ENCODE measurements around the gene TIMD4. TPM values are rescaled to one million over a fixed set of nuclear protein-coding genes. Genes with fewer than 3 reads are reported as not detected.
"Not testable (repeated sequence)": the region's sequence is repeated elsewhere in the genome, so short reads cannot be mapped to it uniquely, and the experiment has no call there.

TIMD4 gene
- total and polyA plus RNA-seq, 4 experiments from 2014 or later = 0.54 to 9.5 (median 4.1) TPM

- H3K27me3 ChIP-seq (ENCODE audit: insufficient read depth, low read length) = no peaks in the 10 kb centered on the region
- no peak overlapping the region for H3K27ac ChIP-seq (ENCODE audit: low read depth, low read length)
- H3K36me3 ChIP-seq (ENCODE audit: insufficient read depth, low read length) = no peaks in the 10 kb centered on the region
- CTCF ChIA-PET (ENCODE audit: partially characterized antibody) = no interaction called here
- H3K9me3 ChIP-seq (ENCODE audit: control insufficient read depth in 1 of 2, low read length in 2 of 2) = no peaks in the 10 kb centered on the region
- peak overlapping the region in 2 of 7 donors; percentile 53 to 62 for H3K27ac Mint-ChIP-seq
- H3K27me3 Mint-ChIP-seq = no peaks in the 10 kb centered on the region
- H3K4me1 Mint-ChIP-seq = peaks cover 0 to 5% (median 2%) of the 10 kb centered on the region in 4 donors
- H3K4me3 ChIP-seq (ENCODE audit: low read length in 2 of 2) = no peak overlapping the region
- POLR2A ChIA-PET (ENCODE audit: partially characterized antibody) = no interaction called here
- H3K36me3 Mint-ChIP-seq = peaks cover 17% of the 10 kb centered on the region in 2 donors
- no peaks in the 10 kb centered on the region for H3K4me1 ChIP-seq (ENCODE audit: insufficient read depth, low read length)
- peaks cover 0 to 3% (median 0%) of the 10 kb centered on the region in 8 donors for H3K9me3 Mint-ChIP-seq
- intact Hi-C loops (cut with micrococcal nuclease) = no loop called here
- no peak for DNase-seq
- no peak overlapping the region for H3K4me3 Mint-ChIP-seq
Observed at GRCh38 chr5:156947925-156948324, 15.1 kb downstream of the TIMD4 start.

DNA sequence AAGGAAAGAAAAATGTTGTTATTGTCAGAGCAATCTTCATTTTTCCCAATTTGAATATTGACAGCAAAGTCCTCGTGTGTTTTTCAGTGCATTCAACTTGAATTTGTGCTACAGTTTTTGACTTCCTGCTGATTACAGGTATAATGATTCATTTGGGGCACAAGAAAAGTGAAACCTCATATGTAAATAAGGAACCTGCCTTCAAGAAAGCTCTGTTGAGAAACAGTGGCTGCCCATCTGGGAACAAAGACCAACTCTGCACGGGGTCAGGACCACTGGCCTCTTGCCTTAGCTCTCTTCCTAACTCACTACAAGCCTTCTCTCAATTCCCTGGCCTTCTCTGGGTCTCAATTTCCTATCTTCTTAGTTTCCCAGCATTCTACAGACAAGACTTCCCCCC is 21.0 kb downstream of the TIMD4 start:
- Mint-ChIP-seq H3K4me3 (peak overlapping the region in 6 of 8 donors; percentile 0 to 61 (median 54)), H3K9me3 (peaks cover 0 to 10% (median 0%) of the 10 kb centered on the region in 8 donors), H3K36me3 (peaks cover 0 to 2% of the 10 kb centered on the region in 2 donors), H3K27me3 (no peaks in the 10 kb centered on the region), H3K27ac (peak overlapping the region in 6 of 7 donors; percentile 47 to 81 (median 67)), H3K4me1 (peaks cover 7 to 15% (median 11%) of the 10 kb centered on the region in 4 donors)
- Histone ChIP-seq H3K36me3 (ENCODE audit: insufficient read depth, low read length) (no peaks in the 10 kb centered on the region), H3K9me3 (ENCODE audit: control insufficient read depth in 1 of 2, low read length in 2 of 2) (no peaks in the 10 kb centered on the region), H3K4me3 (ENCODE audit: low read length in 2 of 2) (no peak overlapping the region), H3K27me3 (ENCODE audit: insufficient read depth, low read length) (no peaks in the 10 kb centered on the region), H3K4me1 (ENCODE audit: insufficient read depth, low read length) (peaks cover 13% of the 10 kb centered on the region), H3K27ac (ENCODE audit: low read depth, low read length) (no peak overlapping the region)
- ChIA-PET POLR2A (ENCODE audit: partially characterized antibody) (interaction anchor here (0.6 to 1.0 kb wide), 3 partner anchors 13 to 200 kb away, joined by 3 to 4 read pairs (median 3); partner anchors contain the start of gene MED7), CTCF (ENCODE audit: partially characterized antibody) (interaction anchor here (1.1 kb wide), 1 partner anchor 14 kb away, joined by 3 read pairs; no protein-coding TSS in a partner anchor)
- no peak for DNase-seq
- intact Hi-C loops (cut with micrococcal nuclease) = no loop called here

- H3K4me1 Mint-ChIP-seq = peaks cover 7 to 15% (median 11%) of the 10 kb centered on the region in 4 donors
- H3K36me3 ChIP-seq (ENCODE audit: insufficient read depth, low read length); H3K27me3 Mint-ChIP-seq; intact Hi-C loops (cut with micrococcal nuclease); H3K9me3 Mint-ChIP-seq; H3K9me3 ChIP-seq (ENCODE audit: control insufficient read depth in 1 of 2, low read length in 2 of 2); H3K36me3 Mint-ChIP-seq; H3K27ac ChIP-seq (ENCODE audit: low read depth, low read length); H3K4me3 ChIP-seq (ENCODE audit: low read length in 2 of 2); POLR2A ChIA-PET (ENCODE audit: partially characterized antibody); H3K27ac Mint-ChIP-seq; H3K27me3 ChIP-seq (ENCODE audit: insufficient read depth, low read length); CTCF ChIA-PET (ENCODE audit: partially characterized antibody); DNase-seq; H3K4me3 Mint-ChIP-seq: not testable (repeated sequence)
- peaks cover 13% of the 10 kb centered on the region for H3K4me1 ChIP-seq (ENCODE audit: insufficient read depth, low read length)
Observed at GRCh38 chr5:156940462-156940861, 22.6 kb downstream of the TIMD4 start.

GRCh38 chr5:156936972-156937371 is 26.1 kb downstream of the TIMD4 start:
- ChIA-PET POLR2A (ENCODE audit: partially characterized antibody) (no interaction called here), CTCF (ENCODE audit: partially characterized antibody) (interaction anchor here (1.0 to 2.1 kb wide), 3 partner anchors 9 to 45 kb away, joined by 4 to 6 read pairs (median 4); no protein-coding TSS in a partner anchor)
- no peak overlapping the region for H3K27ac Mint-ChIP-seq

GRCh38 chr5:156934450-156935211 is 28.4 kb downstream of the TIMD4 start:
- intact Hi-C loops (cut with micrococcal nuclease) = loop anchor here (1.0 to 10.0 kb wide), 5 partner anchors 42 to 1780 kb away; no protein-coding TSS in a partner anchor
- peak overlapping the region in 7 of 8 donors; percentile 49 to 69 (median 58) for H3K4me3 Mint-ChIP-seq
- peaks cover under 1% of the 10 kb centered on the region for H3K4me1 ChIP-seq (ENCODE audit: insufficient read depth, low read length)
- H3K4me3 ChIP-seq (ENCODE audit: low read length in 2 of 2) = no peak overlapping the region
- H3K27ac ChIP-seq (ENCODE audit: low read depth, low read length) = no peak overlapping the region
- no peaks in the 10 kb centered on the region for H3K9me3 ChIP-seq (ENCODE audit: control insufficient read depth in 1 of 2, low read length in 2 of 2)
- no peaks in the 10 kb centered on the region for H3K36me3 ChIP-seq (ENCODE audit: insufficient read depth, low read length)
- CTCF ChIA-PET (ENCODE audit: partially characterized antibody) = interaction anchor here (0.8 to 4.6 kb wide), 21 partner anchors 8 to 208 kb away, joined by 3 to 33 read pairs (median 4); partner anchors contain the start of gene MED7
- H3K9me3 Mint-ChIP-seq = peaks cover 0 to 7% (median 2%) of the 10 kb centered on the region in 8 donors
- POLR2A ChIA-PET (ENCODE audit: partially characterized antibody) = interaction anchor here (1.1 to 2.0 kb wide), 3 partner anchors 14 to 208 kb away, joined by 4 to 5 read pairs (median 4); partner anchors contain the start of gene MED7
- DNase-seq = peak; percentile 45 to 56 (median 50)
- no peaks in the 10 kb centered on the region for H3K27me3 ChIP-seq (ENCODE audit: insufficient read depth, low read length)
- H3K4me1 Mint-ChIP-seq = peaks cover 6 to 20% (median 12%) of the 10 kb centered on the region in 4 donors
- H3K36me3 Mint-ChIP-seq = peaks cover 0 to 5% of the 10 kb centered on the region in 2 donors
- peak overlapping the region in 5 of 7 donors; percentile 6 to 72 (median 30) for H3K27ac Mint-ChIP-seq
- H3K27me3 Mint-ChIP-seq = no peaks in the 10 kb centered on the region

More at GRCh38 chr5:156936972-156937371, 26.1 kb downstream of the TIMD4 start:
- Histone ChIP-seq H3K27me3 (ENCODE audit: insufficient read depth, low read length) (no peaks in the 10 kb centered on the region), H3K9me3 (ENCODE audit: control insufficient read depth in 1 of 2, low read length in 2 of 2) (no peaks in the 10 kb centered on the region), H3K4me3 (ENCODE audit: low read length in 2 of 2) (no peak overlapping the region), H3K27ac (ENCODE audit: low read depth, low read length) (no peak overlapping the region), H3K36me3 (ENCODE audit: insufficient read depth, low read length) (no peaks in the 10 kb centered on the region), H3K4me1 (ENCODE audit: insufficient read depth, low read length) (peaks cover 6% of the 10 kb centered on the region)
- H3K27me3 Mint-ChIP-seq = no peaks in the 10 kb centered on the region
- no peak for DNase-seq
- H3K4me1 Mint-ChIP-seq = peaks cover 7 to 15% (median 11%) of the 10 kb centered on the region in 4 donors
- no peak overlapping the region for H3K4me3 Mint-ChIP-seq
- intact Hi-C loops (cut with micrococcal nuclease) = loop anchor here (5.0 to 10.0 kb wide), 3 partner anchors 100 to 1782 kb away; no protein-coding TSS in a partner anchor
- H3K36me3 Mint-ChIP-seq = no peaks in the 10 kb centered on the region
- peaks cover 0 to 10% (median 0%) of the 10 kb centered on the region in 8 donors for H3K9me3 Mint-ChIP-seq

GRCh38 chr5:156929366-156929948 is 33.6 kb downstream of the TIMD4 start:
- ChIA-PET CTCF (ENCODE audit: partially characterized antibody) (interaction anchor here (1.3 kb wide), 1 partner anchor 9 kb away, joined by 3 read pairs; no protein-coding TSS in a partner anchor), POLR2A (ENCODE audit: partially characterized antibody) (interaction anchor here (0.8 to 1.3 kb wide), 4 partner anchors 9 to 15 kb away, joined by 3 to 4 read pairs (median 3); no protein-coding TSS in a partner anchor)
- no peak for DNase-seq
- Mint-ChIP-seq H3K36me3 (peaks cover 0 to 5% of the 10 kb centered on the region in 2 donors), H3K4me3 (peak overlapping the region in 3 of 8 donors; percentile 1 to 22 (median 9)), H3K27me3 (no peaks in the 10 kb centered on the region), H3K9me3 (peaks cover 0 to 5% (median 2%) of the 10 kb centered on the region in 8 donors), H3K4me1 (peaks cover 12 to 45% (median 35%) of the 10 kb centered on the region in 4 donors), H3K27ac (peak overlapping the region in 6 of 7 donors; percentile 17 to 89 (median 64))
- no peak overlapping the region for H3K27ac ChIP-seq (ENCODE audit: low read depth, low read length)
- no peaks in the 10 kb centered on the region for H3K27me3 ChIP-seq (ENCODE audit: insufficient read depth, low read length)
- H3K4me1 ChIP-seq (ENCODE audit: insufficient read depth, low read length) = peaks cover 11% of the 10 kb centered on the region
- H3K4me3 ChIP-seq (ENCODE audit: low read length in 2 of 2) = no peak overlapping the region
- H3K36me3 ChIP-seq (ENCODE audit: insufficient read depth, low read length) = no peaks in the 10 kb centered on the region
- no peaks in the 10 kb centered on the region for H3K9me3 ChIP-seq (ENCODE audit: control insufficient read depth in 1 of 2, low read length in 2 of 2)
- intact Hi-C loops (cut with micrococcal nuclease) = no loop called here
